Endothelial cell (in vitro differentiated cells): ENCODE results near the gene C1orf210. TPM values are rescaled to one million over a fixed set of nuclear protein-coding genes. Genes with fewer than 3 reads are reported as not detected.

Source experiments
- DNase-seq: peaks from one replicate; pipeline ENCODE4 v3.0.0; 2021; ENCODE audit warnings: low spot score
- H3K27ac Mint-ChIP-seq: one replicate; pipeline ENCODE4 v1.8.0; 2021; ENCODE audit warnings: mixed read lengths, inconsistent platforms; ENCODE audit not compliant: unreplicated experiment
- H3K27me3 Mint-ChIP-seq: one replicate; pipeline ENCODE4 v1.8.0; 2021; ENCODE audit warnings: mild to moderate bottlenecking, moderate library complexity, mixed read lengths, inconsistent platforms; ENCODE audit not compliant: unreplicated experiment
- H3K36me3 Mint-ChIP-seq: one replicate; pipeline ENCODE4 v1.8.0; 2021; ENCODE audit warnings: mild to moderate bottlenecking, low read depth, mixed read lengths, inconsistent platforms; ENCODE audit not compliant: unreplicated experiment
- H3K4me1 Mint-ChIP-seq: one replicate; pipeline ENCODE4 v1.8.0; 2021; ENCODE audit warnings: mild to moderate bottlenecking, mixed read lengths, inconsistent platforms; ENCODE audit not compliant: unreplicated experiment
- H3K4me3 Mint-ChIP-seq: one replicate; pipeline ENCODE4 v1.8.0; 2021; ENCODE audit warnings: mild to moderate bottlenecking, mixed read lengths, inconsistent platforms; ENCODE audit not compliant: unreplicated experiment
- H3K9me3 Mint-ChIP-seq: one replicate; pipeline ENCODE4 v1.8.0; 2021; ENCODE audit warnings: mixed read lengths, inconsistent platforms; ENCODE audit not compliant: unreplicated experiment
- total RNA-seq: library from RNA; stranded (reverse); fragmentation: NEBNext Ultra II Directional; extraction: Animal tissue kit (Norgen Biotek cat#: 25700); gene quantifications from one replicate; pipeline ENCODE4 v1.2.1, GENCODE V29; 2021; ENCODE audit not compliant: unreplicated experiment
- TF ChIP-seq, protein P1 (sequence below): fragments of 200-600 bp; sonication (generic); IDR thresholded peaks from one replicate; pipeline ENCODE4 v1.5.0; 2021; ENCODE audit warnings: antibody characterized with exemption; ENCODE audit not compliant: unreplicated experiment

Gene C1orf210
- total RNA-seq, 1 donor from 2014 or later: not detected

DNA sequence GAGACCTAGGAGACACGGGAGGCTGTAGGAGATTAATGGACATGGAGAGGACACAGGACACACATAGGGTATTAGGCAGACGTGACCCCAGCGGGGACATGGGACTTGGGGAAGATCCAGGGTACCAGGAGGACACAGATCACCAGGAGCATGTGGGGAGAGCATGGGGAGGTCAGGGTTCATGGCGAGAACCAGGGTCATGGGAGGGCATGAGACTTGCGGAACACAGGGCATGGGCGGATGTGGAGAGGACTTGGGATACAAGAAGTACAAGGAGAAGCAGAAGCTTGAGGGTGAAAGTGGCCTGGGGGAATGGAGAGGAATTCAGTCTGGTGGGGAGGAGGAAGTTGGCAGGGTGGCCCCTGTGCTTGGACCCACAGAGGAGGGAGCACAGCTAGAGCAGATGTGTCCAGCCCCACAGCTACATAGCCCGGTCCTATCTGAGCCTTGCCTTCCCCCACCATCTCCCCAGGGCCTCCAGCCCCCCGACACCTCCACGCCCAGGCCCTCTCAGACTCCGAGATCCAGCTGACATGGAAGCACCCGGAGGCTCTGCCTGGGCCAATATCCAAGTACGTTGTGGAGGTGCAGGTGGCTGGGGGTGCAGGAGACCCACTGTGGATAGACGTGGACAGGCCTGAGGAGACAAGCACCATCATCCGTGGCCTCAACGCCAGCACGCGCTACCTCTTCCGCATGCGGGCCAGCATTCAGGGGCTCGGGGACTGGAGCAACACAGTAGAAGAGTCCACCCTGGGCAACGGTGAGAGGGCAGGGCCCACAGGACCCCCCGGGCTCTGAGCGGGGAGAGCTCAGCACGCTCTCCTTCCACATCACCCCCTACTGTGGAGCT lies 27.5 kb upstream of the C1orf210 start:
- no peak for DNase-seq
- Mint-ChIP-seq H3K9me3 (no peaks in the 10 kb centered on the region), H3K27me3 (peaks cover 29% of the 10 kb centered on the region), H3K27ac (no peak overlapping the region), H3K4me1 (peaks cover 24% of the 10 kb centered on the region), H3K36me3 (peaks cover 81% of the 10 kb centered on the region), H3K4me3 (peak overlapping the region; percentile 74)
- TF ChIP-seq, protein P1, sequence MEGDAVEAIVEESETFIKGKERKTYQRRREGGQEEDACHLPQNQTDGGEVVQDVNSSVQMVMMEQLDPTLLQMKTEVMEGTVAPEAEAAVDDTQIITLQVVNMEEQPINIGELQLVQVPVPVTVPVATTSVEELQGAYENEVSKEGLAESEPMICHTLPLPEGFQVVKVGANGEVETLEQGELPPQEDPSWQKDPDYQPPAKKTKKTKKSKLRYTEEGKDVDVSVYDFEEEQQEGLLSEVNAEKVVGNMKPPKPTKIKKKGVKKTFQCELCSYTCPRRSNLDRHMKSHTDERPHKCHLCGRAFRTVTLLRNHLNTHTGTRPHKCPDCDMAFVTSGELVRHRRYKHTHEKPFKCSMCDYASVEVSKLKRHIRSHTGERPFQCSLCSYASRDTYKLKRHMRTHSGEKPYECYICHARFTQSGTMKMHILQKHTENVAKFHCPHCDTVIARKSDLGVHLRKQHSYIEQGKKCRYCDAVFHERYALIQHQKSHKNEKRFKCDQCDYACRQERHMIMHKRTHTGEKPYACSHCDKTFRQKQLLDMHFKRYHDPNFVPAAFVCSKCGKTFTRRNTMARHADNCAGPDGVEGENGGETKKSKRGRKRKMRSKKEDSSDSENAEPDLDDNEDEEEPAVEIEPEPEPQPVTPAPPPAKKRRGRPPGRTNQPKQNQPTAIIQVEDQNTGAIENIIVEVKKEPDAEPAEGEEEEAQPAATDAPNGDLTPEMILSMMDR: no peak

DNA sequence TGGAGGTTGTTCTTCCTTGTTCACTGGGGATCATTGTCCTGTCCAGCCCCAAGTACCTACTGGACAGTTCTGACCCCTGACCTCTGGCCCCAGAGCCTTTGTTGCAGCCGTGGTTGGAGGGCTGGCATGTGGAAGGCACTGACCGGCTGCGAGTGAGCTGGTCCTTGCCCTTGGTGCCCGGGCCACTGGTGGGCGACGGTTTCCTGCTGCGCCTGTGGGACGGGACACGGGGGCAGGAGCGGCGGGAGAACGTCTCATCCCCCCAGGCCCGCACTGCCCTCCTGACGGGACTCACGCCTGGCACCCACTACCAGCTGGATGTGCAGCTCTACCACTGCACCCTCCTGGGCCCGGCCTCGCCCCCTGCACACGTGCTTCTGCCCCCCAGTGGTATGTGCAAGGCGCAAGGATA lies 26.8 kb upstream of the C1orf210 start:
- H3K27me3 Mint-ChIP-seq: peaks cover 25% of the 10 kb centered on the region
- H3K4me1 Mint-ChIP-seq: peaks cover 30% of the 10 kb centered on the region
- no peak overlapping the region for H3K27ac Mint-ChIP-seq
- no peaks in the 10 kb centered on the region for H3K9me3 Mint-ChIP-seq
- DNase-seq: no peak
- H3K4me3 Mint-ChIP-seq: peak overlapping the region; percentile 74
- peaks cover 80% of the 10 kb centered on the region for H3K36me3 Mint-ChIP-seq
- TF ChIP-seq, protein P1: no peak

DNA sequence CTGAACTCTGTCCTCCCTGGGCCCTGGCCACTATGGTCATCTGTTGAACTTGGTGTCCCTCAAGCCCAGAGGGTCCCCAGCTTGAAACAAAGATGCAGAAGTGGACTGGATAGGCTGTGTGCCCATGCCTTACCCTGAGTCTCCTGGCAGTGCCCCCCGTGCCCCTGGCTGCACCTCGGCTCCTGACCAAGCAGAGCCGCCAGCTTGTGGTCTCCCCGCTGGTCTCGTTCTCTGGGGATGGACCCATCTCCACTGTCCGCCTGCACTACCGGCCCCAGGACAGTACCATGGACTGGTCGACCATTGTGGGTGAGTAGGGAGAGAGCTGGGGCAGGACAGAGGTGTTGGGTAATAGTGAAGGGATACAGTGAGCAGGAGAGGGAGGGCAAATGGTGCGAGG lies 26.1 kb upstream of the C1orf210 start:
- Mint-ChIP-seq H3K36me3 (peaks cover 78% of the 10 kb centered on the region), H3K4me1 (peaks cover 29% of the 10 kb centered on the region), H3K27me3 (peaks cover 23% of the 10 kb centered on the region), H3K27ac (no peak overlapping the region), H3K4me3 (peak overlapping the region; percentile 31), H3K9me3 (no peaks in the 10 kb centered on the region)
- TF ChIP-seq, protein P1: no peak
- no peak for DNase-seq

DNA sequence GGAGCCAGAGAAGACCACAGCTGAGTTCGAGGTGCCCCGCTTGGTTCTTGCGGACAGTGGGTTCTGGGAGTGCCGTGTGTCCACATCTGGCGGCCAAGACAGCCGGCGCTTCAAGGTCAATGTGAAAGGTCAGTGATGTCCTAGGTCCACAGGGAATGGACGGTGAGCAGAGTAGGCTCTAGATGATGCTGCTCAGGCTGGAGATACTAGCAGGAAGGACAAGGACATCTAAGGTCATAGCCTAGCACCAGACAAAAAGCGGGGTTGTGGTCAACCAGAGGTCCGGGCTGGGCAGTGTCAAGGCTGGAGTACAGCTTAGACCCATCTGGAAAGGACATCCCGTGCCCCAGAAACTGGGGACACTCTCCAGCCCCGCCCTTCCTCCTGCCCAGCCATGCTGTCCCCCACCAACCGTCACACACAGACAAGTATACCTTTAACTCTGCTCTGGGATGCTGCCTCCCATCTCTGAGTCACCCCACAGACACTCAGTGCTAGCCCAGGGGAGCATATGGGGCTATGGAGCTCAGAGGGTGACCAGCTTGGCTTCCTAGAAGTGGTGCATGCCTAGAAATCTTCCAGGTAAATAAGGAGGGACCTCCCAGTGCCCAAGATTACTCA lies 24.1 kb upstream of the C1orf210 start:
- Mint-ChIP-seq H3K27ac (no peak overlapping the region), H3K27me3 (peaks cover 22% of the 10 kb centered on the region), H3K9me3 (no peaks in the 10 kb centered on the region), H3K4me1 (peaks cover 46% of the 10 kb centered on the region), H3K36me3 (peaks cover 77% of the 10 kb centered on the region), H3K4me3 (no peak overlapping the region)
- TF ChIP-seq, protein P1: no peak
- no peak for DNase-seq
